ENCODE results near the gene PPIA.

The PPIA gene

GRCh38 chr7:44796504-44797328, at the start of gene PPIA:
Gene PPIA, plus strand, starts transcription at chr7:44796681. Its CDS starts 44 bp downstream, at chr7:44796725.
- in situ Hi-C loops (cut with MboI; ENCODE audit: low sequenced_read_pairs): no loop called here

- in situ Hi-C loops (cut with MboI; ENCODE audit: low sequenced_read_pairs): no loop called here
Observed at GRCh38 chr7:44748045-44748947, 48.2 kb upstream of the PPIA start, which contains the start of gene ZMIZ2. Gene ZMIZ2, plus strand, starts transcription at chr7:44748847. Its CDS starts 7,403 bp downstream, at chr7:44756250.

- in situ Hi-C loops (cut with MboI; ENCODE audit: low sequenced_read_pairs): no loop called here
Observed at GRCh38 chr7:44748948-44749731, 47.3 kb upstream of the PPIA start.

- in situ Hi-C loops (cut with MboI; ENCODE audit: low sequenced_read_pairs): no loop called here
Observed at GRCh38 chr7:44749992-44750391, 46.5 kb upstream of the PPIA start.

- in situ Hi-C loops (cut with MboI; ENCODE audit: low sequenced_read_pairs): no loop called here
Observed at GRCh38 chr7:44750424-44750823, 46.1 kb upstream of the PPIA start.

GRCh38 chr7:44750921-44751571, 45.4 kb upstream of the PPIA start:
- in situ Hi-C loops (cut with MboI; ENCODE audit: low sequenced_read_pairs): no loop called here

- in situ Hi-C loops (cut with MboI; ENCODE audit: low sequenced_read_pairs): no loop called here
Observed at GRCh38 chr7:44752822-44753221, 43.7 kb upstream of the PPIA start.

GRCh38 chr7:44754802-44755697, 41.4 kb upstream of the PPIA start:
- in situ Hi-C loops (cut with MboI; ENCODE audit: low sequenced_read_pairs): no loop called here

- in situ Hi-C loops (cut with MboI; ENCODE audit: low sequenced_read_pairs): no loop called here
Observed at GRCh38 chr7:44755698-44756627, 40.5 kb upstream of the PPIA start.

- in situ Hi-C loops (cut with MboI; ENCODE audit: low sequenced_read_pairs): no loop called here
Observed at GRCh38 chr7:44756904-44757303, 39.6 kb upstream of the PPIA start.

- in situ Hi-C loops (cut with MboI; ENCODE audit: low sequenced_read_pairs): no loop called here
Observed at GRCh38 chr7:44757311-44757710, 39.2 kb upstream of the PPIA start.

- in situ Hi-C loops (cut with MboI; ENCODE audit: low sequenced_read_pairs): no loop called here
Observed at GRCh38 chr7:44757739-44758138, 38.7 kb upstream of the PPIA start.

- in situ Hi-C loops (cut with MboI; ENCODE audit: low sequenced_read_pairs): no loop called here
Observed at GRCh38 chr7:44759246-44759645, 37.2 kb upstream of the PPIA start.

- in situ Hi-C loops (cut with MboI; ENCODE audit: low sequenced_read_pairs): no loop called here
Observed at GRCh38 chr7:44760034-44760580, 36.4 kb upstream of the PPIA start.

- in situ Hi-C loops (cut with MboI; ENCODE audit: low sequenced_read_pairs): no loop called here
Observed at GRCh38 chr7:44761207-44762161, 35.0 kb upstream of the PPIA start.

GRCh38 chr7:44762300-44762699, 34.2 kb upstream of the PPIA start:
- in situ Hi-C loops (cut with MboI; ENCODE audit: low sequenced_read_pairs): no loop called here

Data from hTERT RPE-1 (cell line).